Stimulated activated CD4-positive, alpha-beta T cell treated with anti-CD3 and anti-CD28 coated beads, Interleukin-12 subunit alpha, Interleukin-12 subunit beta, amount 100 ng/mL, for 24 hours (primary cell): ENCODE measurements around the gene SLC9A3.

ENCODE experiments used
- DNase-seq, 2 experiments: peaks; one replicate each; pipeline ENCODE4 v3.0.0-alpha.2; 2020; ENCODE audit warnings: low read depth in 2 of 2

Gene SLC9A3

DNA sequence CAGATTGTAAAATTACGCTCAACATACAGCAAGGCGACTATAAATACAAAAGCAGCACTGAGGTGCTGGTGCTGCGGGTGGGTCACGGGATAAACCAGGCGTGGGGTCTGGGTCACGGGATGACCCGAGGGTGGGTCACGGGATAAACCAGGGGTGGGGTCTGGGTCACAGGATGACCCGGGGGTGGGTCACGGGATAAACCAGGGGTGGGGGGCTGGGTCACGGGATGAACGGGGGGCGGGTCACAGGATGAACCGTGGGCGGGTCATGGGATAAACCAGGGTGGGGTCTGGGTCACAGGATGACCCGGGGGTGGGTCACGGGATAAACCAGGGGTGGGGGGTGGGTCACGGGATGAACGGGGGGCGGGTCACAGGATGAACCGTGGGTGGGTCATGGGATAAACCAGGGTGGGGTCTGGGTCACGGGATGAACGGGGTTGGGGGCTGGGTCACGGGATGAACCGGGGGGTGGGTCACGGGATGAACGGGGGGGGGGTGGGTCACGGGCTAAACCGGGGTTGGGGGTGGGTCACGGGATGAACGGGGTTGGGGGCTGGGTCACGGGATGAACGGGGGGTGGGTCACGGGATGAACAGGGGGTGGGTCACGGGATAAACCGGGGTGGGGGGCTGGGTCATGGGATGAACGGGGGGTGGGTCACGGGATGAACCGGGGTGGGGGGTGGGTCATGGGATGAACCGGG is 30.2 kb upstream of the SLC9A3 start:
- no peak for DNase-seq

DNA sequence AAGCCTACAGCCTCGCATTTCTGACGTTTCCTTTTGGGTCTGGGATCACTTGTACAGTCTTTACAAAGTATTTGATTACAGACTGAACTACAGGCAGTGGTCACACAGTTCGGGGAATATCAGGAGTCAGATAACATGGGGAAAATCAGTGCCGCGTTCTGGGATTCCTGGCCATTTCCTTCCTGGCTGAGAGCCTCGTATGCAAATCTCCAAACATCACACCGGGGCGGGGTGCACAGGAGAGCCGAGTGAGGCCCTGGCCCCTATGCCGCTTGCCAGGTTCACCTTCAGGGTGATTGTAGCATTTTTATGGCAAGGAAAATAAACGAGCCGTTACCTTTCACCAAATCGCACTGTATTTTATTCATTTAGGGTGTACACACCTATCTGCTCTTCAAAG is 29.6 kb upstream of the SLC9A3 start:
- DNase-seq, result no peak

DNA sequence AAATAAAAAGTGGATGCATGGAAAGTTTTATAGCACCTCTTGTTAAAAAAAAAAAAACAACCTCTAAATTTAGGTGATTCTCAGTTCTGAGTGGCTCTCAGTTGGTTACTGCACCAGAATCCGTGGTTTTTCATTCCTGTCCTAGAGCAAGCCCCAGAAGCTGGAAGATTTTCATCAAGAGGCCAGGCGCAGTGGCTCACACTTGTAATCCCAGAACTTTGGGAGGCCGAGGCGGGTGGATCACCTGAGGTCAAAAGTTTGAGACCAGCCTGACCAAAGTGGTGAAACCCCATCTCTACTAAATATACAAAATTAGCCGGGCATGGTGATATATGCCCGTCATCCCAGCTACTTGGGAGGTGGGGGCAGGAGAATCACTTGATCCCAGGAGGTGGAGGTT is 27.2 kb upstream of the SLC9A3 start:
- no peak for DNase-seq

DNA sequence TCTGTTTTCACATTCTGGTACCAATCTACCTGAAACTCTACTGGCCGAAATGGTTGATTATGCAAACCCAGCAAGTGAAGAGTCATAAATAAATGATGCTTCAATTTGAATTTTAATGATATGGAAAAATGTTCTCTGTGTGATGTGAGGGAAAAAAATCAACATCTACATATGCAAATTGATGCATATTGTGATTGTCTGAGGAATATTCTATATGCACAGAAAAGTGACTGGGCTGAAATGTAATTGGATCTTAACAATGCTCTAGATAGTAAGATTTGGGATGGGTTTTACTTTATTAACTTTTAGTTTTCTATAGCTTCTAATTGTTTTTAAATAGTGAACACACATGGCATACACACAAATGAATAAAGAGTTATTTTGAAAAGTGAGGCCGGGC is 25.0 kb upstream of the SLC9A3 start:
- DNase-seq, result no peak

DNA sequence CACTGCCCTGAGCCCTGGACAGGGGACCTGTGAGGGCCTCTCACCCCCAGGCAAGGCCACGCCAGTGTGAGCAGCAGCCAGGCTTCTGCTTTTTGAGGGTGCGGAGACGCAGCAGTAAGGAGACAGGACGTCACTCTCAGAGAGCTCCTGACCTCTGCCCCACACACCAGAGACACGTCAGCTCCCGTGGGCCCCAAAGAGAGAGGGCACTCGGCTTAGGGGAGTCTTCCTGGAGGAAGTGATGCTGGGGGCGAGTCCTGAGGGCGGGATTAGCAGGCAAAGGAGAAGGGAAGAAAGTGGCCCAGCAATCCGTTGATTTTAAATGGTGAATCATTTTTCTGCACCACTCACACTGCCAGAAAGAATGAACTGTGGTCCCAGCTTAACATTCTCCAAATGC is 24.0 kb upstream of the SLC9A3 start:
- no peak for DNase-seq

DNA sequence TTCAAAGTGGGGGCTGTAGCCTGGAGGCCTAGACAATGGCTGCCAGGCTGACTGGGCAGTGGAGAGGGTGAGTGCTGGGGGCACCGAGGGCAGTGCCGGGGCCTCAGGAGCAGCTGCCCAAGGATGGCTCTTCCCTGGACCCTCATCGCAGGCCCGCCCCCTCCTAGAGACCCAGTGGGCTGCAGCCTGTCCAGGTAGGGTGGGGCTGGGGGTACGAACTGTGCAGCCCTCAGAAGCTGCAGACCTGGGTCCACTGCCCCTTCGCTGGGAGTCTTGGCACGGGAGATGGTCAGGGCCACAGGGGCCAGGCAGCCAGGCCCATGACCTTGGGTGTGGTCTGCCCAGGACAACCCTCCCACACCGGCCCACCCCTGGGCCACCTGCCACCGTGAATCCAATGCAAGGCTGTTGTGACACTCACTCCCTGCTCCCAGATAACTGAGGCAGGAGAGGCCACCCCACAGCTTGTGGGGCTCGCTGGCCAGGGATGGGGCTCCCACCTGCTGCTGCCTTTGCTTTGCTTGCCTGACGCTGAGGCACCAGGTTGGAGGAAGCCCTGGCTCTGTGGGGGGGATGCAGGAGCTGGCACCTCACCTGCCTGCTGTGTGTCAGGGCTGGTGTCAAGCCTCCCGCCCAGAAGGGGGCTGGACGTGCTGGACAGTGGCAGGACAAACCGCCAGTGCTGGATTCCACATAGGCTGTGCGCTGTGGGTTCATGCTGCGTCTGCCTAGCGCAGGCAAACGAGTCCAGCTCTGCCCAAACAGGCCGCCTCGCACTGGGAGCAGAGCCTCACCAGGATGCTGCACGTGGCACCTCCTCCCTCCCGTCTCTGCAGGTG is 23.1 kb upstream of the SLC9A3 start:
- DNase-seq, result no peak

DNA sequence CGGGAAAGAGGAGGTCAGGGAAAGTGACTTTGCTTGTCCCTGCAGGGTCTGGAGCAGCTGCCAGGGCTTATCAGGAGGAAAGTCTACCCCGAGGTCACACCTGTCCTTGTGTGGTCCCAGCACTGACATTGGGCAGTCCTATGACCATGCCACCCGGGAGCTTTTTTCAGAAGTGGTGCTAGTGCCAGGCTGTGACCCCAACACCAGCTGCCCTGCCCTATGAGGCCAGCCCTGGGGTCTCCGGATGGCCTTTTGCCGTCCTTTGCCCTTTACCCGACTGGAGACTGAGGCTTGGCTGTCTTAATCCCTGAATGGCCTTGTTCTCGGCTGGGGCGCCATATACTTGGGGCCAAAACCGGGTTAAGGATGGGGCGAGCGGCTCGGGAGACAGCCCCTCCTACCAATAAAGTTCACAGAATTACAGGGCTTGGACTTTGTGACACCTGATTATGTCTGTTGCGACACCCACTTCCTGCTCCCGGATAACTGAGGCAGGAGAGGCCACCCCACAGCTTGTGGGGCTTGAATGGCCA is 22.2 kb upstream of the SLC9A3 start:
- no peak for DNase-seq

DNA sequence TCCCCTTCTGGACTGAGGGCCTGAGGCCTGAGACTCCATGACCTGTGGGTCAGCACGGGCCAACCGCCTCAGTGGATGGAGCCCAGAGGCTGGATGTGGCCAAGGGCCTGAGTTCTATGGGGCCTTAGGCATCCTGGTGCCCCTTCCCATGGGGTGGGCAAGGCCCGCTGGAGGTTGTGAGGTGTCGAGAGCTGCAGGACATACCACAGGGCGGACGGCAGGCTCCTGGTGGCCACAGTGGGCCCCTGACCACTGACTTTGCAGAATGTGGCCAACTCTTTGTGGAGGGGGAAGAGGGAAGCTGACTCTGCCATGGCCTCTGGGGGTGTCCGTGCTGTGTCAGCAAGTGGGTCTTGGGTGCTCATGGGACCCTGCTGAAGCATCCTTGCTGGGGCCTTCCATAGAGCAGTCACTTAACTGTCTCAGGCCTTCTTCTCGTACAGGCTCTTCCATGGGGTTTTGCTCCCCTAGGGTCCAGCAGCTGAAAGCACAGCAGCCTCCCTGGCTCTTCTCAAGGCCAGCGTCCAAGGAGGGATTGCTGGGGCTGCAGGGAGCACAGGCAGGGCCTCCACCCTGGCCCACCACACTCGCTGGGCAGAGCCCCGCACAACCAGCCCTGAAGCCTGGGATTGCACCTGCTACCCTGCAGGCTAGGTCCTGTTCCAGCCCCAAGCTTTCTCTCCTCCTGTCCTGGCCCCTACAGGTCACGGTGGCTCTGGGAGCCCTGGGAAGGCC is 21.6 kb upstream of the SLC9A3 start:
- no peak for DNase-seq

DNA sequence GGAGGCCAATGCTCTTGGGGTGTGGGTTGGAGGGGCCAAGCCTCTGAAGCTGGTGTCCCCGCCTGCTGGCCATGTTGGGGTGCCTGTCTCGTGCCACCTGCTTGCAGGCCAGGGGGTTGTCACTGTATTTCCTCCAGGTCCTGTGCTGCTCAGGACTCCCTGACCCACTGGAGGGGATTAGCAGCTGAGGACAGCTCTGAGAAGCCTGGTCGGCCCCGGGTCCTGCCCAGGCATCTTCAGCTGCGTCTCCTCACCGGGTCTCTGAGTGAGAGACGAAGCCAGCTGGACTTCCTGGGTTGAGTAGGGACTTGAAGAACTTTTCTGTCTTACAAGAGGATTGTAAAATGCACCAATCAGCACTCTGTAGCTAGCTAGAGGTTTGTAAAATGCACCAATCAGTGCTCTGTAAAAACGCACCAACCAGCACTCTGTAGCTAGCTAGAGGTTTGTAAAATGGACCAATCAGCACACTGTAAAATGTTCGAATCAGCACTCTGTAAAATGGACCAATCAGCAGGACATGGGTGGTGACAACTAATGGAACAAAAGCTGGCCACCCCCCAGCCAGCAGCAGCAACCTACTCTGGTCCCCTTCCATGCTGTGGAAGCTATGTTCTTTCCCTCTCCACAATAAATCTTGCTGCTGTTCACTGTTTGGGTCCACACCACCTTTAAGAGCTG is 20.6 kb upstream of the SLC9A3 start:
- no peak for DNase-seq

DNA sequence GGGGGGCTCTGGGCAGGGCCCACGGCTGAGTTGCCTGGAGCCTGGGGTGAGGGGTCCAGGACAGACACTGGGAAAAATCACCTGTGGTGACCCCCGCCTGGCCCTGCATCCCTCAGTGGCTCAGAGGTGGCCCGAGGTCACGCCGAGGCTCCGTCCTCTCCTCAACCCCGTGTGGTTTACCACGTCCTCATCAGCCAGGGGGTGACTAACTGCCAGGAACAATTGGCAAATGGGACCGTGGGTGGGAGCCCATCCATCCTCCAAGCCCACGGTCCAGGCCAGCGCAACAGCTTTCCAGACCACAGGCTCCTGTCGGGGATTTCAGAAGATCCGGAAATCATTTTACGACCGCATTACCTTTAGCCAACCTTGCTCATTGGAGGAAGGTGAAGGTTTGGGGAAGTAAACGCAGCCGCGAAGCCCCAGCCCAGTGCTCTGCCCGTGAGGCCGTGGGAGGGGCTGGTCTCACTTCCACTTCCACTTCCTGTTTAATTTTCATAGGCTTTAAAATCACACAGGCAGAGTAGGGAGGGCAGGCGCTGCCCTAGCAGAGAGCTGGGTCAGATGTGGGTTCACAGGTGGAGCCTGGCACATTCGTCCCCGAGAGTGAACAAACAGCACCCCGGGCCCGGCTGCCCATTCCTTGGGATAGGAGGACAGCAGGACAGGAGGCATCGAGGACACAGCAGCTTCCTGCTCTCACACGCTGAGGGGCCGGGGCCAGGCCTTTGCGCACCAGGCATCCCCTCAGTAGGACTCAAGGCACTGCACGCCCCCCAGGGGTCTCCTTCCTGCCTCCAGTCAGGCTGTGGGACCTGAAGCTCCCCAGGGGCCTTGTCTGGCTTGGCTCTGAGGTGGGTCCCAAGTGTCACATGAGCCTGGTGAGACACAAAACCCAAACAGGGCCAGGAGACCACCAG is 19.8 kb upstream of the SLC9A3 start:
- DNase-seq, result peak in 1 of 2 experiments; percentile 34

DNA sequence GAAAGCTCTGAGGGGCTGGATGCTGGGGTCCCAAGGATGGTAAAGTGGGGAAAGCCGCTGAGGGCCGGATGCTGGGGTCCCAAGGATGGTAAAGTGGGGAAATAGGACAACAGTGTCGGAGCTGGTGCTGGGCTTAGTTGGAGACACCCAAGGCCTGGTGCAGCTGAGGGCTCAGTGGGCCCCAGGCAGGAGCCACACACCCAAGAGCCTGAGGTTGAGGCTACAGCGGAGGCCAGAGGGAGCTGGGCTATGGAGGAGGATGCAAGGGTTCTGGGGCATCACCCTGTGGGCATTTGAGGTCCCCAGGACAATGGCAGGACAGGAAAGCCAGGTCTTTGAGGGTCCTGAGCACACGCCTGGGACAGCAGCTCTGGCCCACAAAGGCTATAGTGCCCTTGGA is 19.1 kb upstream of the SLC9A3 start:
- no peak for DNase-seq

DNA sequence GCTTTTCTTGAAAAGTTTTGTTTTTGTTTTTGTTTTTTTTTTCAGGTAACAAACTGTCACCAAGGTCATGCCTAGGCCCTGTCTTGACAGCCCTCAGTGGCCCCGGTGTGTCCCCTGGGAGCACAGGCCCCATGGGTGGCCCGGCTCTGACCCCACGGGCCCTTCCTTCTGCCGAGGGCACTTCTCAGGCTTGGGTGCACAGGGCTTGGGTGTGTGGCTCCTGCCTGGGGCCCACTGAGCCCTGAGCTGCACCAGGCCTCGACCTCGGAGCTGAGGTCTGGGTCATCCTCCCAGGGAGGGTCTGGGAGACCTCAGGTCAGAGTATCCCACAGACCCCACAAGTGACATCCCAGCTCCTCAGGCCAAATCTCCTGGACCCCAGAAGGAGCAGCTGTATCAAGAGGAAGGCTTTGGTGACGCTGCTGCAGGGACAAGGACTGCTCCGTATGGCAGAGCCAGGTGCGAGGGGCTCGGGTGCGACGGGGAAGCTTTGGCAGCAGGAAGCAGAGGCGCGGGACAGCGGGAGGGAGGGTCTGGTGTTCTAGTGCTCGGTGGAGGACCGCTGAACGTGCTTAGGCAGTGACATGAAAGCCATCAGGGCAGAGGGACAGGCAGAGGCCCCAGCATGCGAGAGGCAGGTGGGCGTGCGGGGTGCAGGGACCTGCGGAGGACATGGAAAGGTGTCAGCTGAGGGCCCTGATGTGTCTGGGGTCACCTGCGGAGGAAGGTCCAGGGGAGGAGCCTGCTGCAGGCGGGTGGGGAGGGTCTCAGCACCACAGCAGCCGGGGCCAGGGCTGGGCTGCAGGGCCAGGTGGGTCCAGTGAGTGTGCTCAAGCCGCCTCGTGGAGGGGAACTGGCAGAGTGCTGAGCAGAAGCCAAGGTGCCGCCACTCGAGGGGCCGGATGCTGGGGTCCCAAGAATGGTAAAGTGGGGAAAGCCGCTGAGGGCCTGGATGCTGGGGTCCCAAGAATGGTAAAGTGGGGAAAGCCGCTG is 18.4 kb upstream of the SLC9A3 start:
- DNase-seq, result no peak

DNA sequence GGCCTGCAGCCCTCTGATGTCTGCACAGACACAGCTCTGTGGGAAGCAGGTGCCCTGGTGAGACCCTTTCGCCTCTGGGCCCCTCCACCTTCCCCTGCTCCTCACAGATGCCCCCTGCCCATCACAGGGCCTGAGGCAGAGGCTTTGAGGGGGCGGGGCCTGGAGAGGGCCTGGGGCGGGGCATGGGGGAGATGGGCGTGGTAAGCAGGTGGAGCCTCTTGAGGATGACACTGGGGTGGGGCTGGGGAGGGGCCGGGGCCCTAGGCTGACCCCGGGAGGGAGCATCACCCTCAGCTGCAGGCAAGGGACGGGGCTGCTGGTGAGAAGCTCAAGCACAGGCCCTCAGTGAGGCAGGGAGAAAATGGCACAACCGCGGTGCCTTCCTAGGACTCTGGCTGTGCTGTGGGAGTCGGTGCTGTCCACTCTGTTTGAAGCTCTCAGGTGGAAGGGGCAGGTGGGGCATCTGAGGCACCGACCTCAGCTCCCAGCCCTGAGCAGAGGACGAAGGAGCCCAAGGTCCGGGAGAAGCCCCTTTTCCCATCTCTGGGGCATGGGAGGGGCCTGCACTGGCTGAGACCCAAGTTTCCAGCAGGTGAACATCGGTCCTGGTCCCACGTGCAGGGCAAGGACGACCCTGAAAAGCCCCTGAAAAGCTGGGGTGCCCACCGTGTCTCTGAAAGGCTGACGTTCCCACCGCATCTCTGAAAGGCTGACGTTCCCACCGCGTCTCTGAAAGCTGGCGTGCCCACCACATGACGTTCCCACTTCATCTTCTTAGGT is 17.5 kb upstream of the SLC9A3 start:
- DNase-seq, result no peak

DNA sequence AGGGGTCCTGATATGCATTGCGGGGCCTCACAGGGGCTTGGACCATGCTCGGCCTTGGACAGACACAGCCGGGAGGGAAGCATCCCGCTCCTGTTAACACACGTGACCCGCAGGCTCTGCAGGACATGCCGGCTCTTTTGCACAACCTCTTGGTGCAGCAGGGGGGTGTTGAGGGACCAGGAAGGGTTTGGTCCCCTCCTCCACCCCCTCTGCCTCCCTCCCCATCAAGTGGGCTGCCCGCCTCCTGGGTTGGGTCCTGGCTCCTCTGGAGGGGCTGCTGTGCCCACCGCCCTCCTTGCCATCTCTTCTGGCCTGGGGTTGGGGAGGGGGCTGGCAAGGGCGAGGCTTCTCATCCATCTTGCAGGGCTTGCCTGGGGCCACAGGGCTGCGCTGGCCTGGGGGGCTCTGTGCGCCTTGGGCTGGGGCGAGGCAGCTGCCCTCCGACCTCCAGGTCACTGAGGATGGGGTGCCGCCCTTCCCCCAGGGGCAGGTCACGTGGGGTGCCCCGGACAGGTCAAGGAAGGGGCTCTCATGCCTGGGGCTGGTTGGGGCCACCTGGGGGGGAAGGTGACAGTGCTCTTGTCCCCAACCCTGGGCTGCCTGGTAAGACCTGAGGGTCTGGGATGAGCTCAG is 16.8 kb upstream of the SLC9A3 start:
- DNase-seq, result no peak

DNA sequence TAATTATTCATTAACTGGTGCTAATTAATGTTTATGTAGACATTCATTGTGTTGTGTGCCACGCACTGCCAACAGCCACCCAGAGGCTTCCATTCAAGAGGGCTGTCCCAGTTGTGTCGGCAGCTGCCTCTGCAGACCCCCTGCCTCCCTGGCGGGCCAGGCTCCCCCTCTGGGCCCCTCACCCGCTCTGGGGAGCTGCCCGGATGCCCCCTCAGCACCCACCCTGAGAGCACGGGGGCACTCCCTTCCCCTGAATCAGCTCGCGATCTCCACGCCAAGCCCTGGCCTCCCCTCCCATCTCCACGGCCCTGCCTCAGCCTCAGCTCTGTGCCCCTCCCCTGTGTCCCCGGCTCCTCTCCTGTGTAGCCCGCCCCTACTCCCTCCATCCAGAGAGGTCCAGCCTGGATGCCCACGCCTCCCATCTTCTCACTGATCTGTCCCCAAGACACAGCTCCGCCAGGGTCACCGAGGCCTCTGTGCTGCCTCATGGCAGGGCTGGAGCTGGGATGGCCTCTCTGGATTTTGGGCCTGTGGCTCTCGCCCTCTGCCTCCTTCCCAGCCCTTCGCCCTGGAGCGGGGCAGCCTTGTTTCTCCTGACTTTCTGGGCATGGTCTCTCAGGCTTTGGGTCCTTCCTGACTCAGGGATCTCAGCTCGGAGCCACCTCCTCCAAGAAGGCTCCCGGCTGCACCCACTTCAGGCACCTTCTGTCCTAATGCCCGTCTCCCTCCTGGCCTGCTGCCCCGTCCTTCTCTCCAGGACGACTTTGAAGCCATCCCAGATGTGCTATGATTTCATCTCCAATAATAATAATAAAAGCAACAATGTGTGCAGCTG is 16.0 kb upstream of the SLC9A3 start:
- DNase-seq, result no peak

DNA sequence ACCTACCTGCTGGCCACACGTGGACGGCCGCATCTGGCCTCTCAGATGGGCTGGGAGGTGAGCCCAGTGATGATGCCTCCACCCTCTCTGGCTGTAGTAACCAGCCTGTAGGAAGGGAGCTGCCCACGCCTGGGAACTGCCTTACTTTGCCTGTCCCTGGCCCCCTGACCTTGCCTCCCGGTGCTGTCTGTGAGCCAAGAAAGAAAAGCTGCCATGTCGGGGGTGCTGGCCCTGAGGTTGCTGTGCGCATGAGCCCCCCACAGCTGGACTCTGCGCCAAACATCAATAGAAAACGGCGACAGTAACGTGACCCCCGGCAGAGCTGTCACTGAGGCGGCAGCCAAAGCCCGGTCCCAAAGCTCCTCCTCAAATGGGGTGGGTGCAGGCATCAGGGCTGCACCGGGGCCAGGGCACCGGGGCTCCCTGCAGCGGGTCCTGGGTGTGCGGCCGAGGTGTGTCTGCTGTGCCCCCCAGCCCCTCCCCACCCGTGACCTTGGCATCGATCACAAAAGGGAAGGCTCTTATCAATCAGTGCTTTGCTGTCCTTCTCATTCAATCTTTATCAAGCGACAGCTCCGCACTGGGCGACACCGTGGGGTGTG is 15.3 kb upstream of the SLC9A3 start:
- no peak for DNase-seq
